GM18499 (cell line): ENCODE results near the gene OR2AK2.
A peak's percentile ranks its signal among the peaks of the same experiment; 100 is the strongest.

Experiments
- ATAC-seq: cut with Tn5 transposase; IDR thresholded peaks from one replicate; pipeline ENCODE4 v1.9.1; 2021; ENCODE audit warnings: moderate number of reproducible peaks; ENCODE audit not compliant: insufficient read depth, unreplicated experiment

OR2AK2 gene, protein sequence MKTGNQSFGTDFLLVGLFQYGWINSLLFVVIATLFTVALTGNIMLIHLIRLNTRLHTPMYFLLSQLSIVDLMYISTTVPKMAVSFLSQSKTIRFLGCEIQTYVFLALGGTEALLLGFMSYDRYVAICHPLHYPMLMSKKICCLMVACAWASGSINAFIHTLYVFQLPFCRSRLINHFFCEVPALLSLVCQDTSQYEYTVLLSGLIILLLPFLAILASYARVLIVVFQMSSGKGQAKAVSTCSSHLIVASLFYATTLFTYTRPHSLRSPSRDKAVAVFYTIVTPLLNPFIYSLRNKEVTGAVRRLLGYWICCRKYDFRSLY

DNA sequence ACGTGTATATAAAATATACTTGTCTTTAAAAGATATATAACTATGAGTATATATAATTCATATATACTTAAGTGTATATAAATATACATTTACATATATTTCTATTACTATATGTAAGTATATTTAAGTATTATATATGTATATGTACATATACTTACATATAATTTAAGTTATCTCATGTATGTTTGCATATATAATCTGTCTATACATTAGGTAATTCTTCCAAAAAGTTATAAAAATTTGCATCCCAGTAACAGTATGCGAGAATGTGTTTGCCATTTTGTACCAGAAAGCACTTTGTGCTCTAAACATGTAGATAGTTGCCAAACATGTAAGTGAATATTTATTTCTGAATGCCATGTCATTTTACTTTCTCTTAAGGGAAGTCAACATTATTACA lies at the start of gene OR2AK2:
OR2AK2 (plus strand) TSS at position 301 of the 400 bp plus-strand sequence. CDS start 144 bp downstream, outside the sequence.
- ATAC-seq, result no peak

DNA sequence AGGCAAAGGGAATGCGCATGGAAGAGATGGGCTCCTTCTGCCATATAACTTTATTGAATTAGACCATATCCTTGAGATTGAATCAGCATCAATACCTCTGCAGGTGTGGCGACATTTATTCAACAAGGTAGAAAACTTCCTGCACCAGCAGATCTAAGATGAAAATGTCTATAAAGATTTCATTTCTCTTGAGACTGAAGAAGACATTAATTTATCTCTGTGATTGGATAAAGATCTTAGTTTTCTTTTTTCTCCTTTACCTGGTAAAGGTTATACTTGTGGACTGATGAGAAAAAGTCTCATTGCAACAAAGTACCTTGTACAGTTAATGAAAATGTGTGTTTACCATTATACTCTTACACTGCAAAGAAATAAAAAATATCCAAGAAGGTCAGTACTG lies 45.1 kb upstream of the OR2AK2 start, which contains the start of gene OR2T8:
OR2T8 (plus strand) TSS at position 301 of the 400 bp plus-strand sequence. CDS start 766 bp downstream, outside the sequence.
- no peak for ATAC-seq

DNA sequence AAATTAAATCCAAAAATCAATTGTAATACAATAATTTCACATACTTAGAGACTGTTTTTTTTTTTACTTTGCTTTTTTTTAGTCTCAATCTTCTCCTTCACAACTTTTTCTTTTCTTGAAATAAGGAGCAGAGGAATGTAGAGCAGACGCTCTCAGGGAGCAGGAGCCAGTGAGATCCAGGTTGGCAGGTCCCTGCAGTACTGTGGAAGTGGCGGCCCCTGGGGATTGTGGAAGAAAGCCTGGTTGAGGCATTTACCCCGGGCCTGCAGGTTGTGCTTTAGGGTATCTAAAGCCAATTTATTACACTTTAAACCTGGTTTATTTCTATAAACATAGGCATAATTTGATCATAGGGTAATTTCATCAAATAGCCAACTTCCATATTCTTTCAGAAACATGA lies 41.1 kb upstream of the OR2AK2 start:
- ATAC-seq, result no peak

DNA sequence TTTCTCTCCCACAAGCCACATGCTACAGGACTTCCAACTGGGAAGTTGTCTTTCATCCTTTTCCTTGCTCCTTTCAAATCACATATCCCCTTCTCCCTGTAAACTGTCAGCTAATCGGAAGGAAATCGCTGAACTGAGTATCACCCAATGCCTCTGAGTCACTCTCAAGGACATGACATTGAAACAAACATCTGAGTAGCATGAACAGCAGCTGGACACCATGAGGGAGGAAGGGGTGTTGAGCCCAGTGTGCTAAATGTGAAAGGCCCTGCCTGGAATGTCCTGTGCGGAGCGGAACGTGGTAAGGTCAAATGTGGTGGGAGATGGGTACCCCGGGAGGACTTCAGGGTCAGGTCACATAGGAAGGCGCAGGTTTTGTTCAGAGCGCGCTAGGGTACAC lies 40.2 kb upstream of the OR2AK2 start, which contains the start of gene OR2AJ1:
OR2AJ1 (plus strand) TSS at position 22 of the 400 bp plus-strand sequence. CDS start 8,880 bp downstream, outside the sequence.
- no peak for ATAC-seq

DNA sequence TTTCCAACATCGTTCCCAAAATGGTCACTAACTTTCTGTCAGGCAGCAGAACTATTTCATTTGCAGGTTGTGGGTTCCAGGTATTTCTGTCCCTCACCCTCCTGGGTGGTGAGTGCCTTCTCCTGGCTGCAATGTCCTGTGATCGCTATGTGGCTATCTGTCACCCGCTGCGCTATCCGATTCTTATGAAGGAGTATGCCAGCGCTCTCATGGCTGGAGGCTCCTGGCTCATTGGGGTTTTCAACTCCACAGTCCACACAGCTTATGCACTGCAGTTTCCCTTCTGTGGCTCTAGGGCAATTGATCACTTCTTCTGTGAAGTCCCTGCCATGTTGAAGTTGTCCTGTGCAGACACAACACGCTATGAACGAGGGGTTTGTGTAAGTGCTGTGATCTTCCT lies 31.0 kb upstream of the OR2AK2 start:
- no peak for ATAC-seq

DNA sequence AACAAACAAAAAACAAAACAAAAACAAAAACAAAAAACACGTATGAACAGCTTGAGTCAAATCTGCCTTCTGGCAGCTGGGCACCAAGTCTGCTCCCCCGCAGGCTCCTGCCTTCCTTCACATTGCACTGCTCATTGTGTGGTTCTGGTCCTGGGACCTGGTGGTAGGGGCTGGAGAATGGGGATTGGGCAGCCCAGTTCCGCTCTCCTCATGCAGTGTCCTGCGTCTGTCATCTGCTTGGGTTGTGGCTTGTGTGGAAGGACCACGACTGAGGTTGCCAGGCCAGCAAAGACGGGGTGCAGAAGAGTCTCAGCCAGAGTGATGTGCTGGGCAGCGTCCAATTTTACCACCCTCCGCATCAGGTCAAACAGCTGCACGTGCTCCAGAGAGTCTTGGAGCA lies 29.3 kb upstream of the OR2AK2 start:
- ATAC-seq, result no peak

DNA sequence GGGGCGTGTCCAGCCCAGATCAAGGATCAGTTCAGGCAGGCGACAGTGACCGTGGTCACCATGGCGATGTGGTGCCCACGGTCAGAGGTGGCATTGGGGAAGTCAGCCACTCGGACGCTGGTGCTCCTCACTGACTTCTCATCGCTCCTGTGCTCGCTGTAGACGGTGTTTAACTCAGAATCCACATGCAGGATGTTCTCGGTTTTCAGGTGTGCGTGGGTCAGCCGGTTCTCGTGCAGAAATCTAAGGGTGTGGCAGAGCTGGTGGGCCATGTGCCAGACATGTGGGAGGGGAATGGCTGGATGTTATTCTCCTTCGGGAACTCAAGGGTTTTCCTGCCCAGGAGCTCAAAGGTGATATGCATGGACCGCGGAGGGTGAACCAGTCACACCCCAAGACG lies 28.6 kb upstream of the OR2AK2 start:
- no peak for ATAC-seq

DNA sequence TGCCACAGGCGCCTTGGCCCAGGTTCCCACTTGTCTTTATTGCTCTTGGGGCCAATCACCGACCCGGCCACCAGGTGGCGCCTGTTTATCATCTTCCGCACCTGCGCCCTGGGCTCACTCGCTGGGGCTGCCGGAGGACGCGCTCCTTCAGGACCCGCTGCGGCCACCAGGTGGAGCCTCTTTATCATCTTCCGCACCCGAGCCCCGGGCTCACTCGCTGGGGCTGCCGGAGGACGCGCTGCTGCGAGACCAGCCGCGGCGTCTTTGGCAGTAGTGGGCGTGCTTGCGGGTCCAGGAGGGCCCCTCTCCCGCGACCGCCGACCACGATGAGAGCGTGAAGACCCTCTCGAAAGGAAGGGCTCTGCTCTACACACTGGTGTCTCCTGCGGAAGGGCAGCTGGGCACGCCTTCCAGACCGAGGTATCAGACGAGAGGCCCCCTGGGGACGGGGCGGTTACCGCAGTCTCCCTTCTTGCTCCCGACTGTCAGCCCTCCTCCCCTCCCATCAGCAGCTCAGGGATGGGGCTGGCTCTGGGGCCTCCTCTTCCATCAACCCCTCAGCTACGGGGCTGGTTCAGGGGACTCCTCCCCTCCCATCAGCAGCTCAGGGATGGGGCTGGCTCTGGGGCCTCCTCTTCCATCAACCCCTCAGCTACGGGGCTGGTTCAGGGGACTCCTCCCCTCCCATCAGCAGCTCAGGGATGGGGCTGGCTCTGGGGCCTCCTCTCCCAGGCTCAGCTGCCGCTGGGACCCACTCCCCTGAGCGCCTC lies 27.9 kb upstream of the OR2AK2 start:
- ATAC-seq, result peak; percentile 98

DNA sequence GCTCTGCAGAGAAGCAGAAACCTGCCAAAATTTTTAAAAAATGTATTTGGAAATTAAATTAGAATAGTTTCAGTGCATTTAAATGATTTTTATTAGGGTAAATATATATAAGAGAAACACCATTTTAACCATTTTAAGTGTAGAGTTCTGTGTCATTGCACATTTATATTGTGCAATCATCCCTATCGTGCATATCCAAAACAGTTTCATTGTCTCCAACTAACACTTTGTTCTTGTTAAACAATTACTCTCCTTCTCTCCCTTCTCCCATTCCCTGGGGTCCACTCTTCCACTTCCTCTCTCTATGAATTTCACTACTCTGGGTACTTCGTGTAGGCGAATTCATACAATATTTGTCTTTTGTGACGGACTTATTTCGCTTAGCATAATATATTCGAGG lies 22.4 kb upstream of the OR2AK2 start:
- ATAC-seq, result no peak

DNA sequence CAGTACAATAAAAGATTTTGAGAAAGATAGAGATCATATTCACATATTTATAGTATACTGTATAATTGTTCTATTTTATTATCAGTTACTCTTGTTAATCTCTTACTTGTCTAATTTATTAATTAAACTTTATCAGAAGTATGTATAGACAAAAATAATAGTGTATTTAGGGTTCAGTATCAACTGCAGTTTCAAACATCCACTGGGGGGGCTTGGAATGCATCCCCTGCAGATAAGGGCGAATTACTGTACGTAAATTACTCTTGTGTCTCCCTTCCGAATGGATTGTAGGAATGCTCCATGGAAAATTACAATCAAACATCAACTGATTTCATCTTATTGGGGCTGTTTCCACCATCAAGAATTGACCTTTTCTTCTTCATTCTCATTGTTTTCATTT lies 16.5 kb upstream of the OR2AK2 start, which contains the start of gene OR2L8:
OR2L8 (plus strand) TSS at position 301 of the 400 bp plus-strand sequence; CDS start at position 301, 0 bp downstream.
- no peak for ATAC-seq

DNA sequence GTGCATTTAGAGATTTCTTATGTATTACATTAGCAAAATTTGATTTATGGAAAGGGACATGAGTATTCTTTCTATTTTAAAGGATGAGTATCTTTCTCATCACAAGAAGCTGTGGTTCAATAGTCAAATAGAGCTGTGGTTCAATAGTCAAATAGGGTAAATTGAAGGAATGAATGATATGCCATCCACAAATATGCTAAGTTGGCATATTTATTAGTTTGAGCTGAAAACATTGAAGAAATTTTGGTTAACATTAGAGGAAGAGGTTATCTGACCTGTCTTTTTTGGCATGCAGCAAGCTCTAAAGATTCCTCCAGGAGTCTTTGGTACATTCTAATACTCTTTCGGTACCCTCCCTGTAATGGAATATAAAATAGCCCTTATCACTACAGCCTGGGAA lies 11.6 kb upstream of the OR2AK2 start:
- ATAC-seq, result no peak

DNA sequence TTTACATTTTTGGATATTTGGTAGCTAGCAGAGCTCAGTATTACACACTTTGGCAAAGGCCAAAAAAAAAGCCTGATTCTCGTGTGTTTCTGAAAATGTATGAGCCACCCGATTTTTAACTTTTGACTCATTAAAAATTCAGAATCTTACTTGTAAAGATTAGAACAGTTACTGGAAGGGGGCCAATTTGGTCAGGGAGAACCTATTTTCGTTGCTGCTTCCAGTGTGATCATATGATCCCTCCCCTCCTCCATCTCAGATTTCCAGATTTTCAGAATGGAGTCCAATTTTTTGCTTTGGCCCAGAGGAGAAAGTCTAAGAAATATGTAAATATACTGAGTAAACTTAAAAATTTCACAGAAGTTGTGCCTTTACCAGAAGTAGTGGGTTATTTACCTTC lies 3.2 kb upstream of the OR2AK2 start:
- no peak for ATAC-seq

DNA sequence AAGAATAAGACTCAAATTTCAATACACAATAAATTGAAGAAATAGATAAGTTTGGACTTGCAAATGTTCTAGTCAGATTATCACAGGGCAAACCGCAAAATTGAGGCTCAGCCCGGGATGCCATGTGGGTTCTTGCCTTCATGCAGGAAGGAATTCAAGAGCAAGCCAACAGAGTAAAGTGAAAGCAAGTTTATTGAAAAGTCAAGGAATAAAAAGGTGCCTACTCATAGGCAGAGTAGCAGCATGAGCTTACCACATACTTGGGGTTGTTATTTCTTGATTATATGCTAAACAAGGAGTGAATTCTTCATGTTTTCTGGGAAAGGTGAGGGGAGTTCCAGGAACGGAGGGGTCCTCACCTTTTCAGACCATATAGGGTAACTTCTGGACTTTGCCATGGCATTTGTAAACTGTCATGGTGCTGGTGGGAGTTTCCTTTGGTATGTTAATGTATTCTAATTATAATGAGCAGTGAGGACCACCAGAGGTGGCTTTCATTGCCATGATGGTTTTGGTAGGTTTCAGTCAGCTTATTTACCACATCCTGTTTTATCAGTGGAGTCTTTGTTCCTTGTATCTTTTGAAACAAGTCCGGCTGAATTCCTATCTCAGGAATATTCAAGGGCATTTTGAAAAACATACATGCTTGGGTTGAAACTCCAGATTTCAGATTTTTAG lies 2.0 kb upstream of the OR2AK2 start:
- no peak for ATAC-seq

DNA sequence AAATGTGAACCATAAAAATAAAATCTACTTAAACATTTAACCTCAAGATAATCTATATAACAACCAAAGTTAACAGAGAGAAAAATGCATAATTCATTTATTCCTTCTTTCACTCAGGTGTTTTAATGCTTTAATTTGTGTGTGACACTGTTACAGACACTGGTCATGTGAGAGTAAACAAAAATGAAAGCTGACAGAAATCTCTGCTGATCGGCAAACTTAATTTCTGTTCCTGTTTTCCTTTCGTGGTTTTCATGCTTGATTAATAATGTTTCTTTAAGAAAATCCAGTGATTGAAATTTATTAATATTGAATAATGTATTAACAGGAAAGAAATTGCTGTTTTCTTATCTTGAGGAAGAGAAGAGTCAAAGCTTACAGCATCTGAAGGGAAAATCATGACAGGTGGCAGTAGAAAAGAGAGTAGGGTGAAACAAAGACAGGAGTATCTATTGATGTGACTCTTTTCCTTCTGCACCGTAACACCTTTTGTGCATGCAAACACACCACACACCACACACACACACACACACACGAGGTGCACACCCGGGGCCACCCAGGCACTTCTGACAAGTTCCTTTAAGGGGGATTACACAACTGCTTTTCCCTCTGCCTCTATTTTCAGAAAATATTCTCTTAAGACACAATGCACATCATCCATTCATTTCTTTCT lies 1.6 kb downstream of the OR2AK2 start:
- peak; percentile 79 for ATAC-seq

DNA sequence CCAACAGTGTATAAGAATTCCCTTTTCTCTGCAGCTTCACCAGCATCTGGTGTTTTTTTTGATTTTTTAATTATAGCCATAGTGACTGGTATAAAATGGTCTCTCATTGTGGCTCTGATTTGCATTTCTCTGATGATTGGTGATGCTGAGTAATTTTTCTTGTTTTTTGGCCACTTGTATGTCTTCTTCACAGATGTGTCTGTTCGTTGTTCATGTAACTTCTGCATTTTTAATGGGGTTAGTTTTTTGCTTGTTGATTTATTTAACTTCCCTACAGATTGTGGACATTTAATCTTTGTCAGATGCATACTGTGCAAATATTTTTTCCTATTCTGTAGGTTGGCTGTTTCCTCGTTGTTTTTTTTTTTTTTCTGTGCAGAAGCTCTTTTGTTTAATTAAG lies 28.0 kb downstream of the OR2AK2 start:
- no peak for ATAC-seq

DNA sequence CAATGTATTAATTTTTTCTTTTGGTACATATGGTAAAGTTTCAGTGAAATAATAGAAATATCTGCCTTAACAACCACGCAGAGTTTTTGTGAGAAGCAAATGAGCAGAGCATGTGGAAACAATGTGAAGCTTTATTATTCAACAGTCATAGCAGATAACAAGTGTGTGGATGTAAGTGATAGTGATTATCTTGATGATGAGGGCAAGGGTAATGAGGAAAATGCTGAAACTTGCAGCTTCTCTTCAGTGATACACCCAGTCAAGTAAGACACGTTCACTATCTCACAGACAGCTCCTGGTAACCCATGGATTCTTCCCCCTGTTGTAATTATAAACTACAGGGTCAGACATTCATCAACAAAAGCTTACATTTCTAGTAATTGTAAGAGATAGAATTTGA lies 33.8 kb downstream of the OR2AK2 start:
- no peak for ATAC-seq

DNA sequence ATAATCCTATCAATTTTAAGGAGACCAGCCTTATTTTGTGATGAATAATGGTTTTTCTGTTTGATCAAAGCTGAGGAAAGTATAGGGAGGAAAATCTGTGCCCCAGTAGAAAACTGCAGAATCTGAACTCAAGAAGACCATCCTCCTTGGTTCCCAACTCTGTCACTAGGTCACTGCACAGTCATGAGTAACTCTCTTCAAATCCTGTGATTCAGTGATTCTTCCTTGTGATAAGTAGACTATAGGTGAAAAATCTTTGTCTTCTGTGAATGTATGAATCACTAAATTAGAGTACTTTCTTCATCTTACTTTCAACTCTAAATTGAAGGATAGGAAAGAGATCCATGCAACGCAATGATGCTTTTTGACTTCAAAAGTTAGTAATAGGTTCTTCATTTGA lies 35.1 kb downstream of the OR2AK2 start:
- ATAC-seq, result no peak

DNA sequence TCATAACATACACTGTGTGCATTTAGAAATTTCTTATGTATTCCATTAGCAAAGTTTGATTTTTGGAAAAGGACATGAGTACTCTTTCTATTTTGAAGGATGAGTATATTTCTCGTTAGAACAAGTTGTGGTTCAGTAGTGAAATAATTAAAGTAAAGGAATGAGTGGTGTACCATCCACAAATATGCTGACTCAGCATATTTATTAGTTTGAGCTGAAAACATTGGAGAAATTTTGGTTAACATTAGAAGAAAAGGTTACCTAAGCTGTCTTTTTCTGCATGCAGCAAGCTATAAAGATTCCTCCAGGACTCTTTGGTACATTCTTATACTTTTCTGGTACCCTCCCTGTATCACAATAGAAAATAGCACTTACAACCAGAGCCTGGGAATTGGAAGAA lies 42.7 kb downstream of the OR2AK2 start:
- no peak for ATAC-seq

DNA sequence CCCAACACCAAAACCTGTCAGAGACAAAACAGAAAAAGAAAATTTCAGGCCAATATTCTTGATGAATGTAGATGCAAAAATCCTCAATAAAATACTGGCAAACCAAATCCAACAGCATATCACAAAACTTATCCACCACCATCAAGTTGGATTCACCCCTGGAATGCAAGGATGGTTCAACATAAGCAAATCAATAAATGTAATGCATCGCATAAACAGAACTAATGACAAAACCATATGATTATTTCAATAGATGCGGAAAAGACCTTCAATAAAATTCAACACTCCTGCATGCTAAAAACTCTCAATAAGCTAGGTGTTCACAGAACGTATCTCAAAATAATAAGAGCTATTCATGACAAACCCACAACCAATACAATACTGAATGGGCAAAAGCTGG lies 44.6 kb downstream of the OR2AK2 start:
- no peak for ATAC-seq

DNA sequence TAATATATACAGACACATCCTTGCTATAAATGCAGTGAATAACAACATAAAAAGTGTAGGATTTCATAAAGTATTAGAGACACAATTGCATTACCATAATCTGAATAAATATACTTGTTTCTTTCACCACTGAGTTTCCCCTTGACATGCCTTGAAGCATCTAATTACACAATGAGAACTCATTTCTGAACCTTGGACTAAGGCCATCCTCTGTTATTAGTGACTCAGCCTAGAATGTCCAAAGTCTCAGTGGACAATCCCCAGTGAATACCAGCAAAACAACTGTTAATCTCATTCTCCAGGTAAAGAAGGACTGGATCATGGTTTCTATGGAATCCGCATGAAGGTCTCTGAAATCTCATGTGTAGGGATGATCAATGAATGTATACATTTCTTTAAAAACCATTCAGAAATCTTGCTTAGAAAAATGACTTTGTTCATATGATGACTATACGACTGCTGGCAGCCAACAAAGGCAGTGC lies 48.2 kb downstream of the OR2AK2 start, which contains the start of gene OR2L5:
OR2L5 (plus strand) TSS at position 432 of the 482 bp plus-strand sequence. CDS start 8,288 bp downstream, outside the sequence.
- ATAC-seq, result no peak
